ENCODE data around the gene JOSD2. TPM values are rescaled to one million over a fixed set of nuclear protein-coding genes. Genes with fewer than 3 reads are reported as not detected.
A peak's percentile ranks its signal among the peaks of the same experiment; 100 is the strongest.

JOSD2 gene
- total RNA-seq, 1 donor from 2014 or later = 28.6 TPM

DNA sequence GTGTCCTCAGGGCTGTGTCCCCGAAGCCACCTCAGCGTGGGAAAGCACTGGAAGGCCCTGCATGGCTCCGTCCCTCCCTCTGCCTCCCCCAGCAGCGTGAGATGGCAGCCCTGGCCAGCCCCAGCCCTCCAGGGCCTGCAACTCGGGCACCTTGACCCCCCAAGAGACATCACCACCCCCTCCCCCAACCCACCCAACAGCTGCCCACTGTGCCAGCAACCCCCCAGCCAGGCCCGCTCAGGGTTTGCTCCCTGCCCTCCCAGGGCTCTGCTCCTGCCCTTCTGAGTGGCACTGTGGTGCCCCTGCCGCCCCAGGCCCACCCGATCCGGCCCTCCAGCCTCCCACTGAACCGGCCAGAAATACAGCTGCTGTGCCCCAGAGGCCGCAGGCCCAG, 4.2 kb upstream of the JOSD2 start:
- Histone ChIP-seq H3K4me1 (peaks cover 8% of the 10 kb centered on the region), H3K27me3 (ENCODE audit: low read depth) (no peaks in the 10 kb centered on the region), H3K36me3 (no peaks in the 10 kb centered on the region), H3K27ac (replicated peaks) (no peak overlapping the region), H3K4me3 (no peak overlapping the region), H3K9me3 (replicated peaks) (no peaks in the 10 kb centered on the region)
- TF ChIP-seq, protein P1, sequence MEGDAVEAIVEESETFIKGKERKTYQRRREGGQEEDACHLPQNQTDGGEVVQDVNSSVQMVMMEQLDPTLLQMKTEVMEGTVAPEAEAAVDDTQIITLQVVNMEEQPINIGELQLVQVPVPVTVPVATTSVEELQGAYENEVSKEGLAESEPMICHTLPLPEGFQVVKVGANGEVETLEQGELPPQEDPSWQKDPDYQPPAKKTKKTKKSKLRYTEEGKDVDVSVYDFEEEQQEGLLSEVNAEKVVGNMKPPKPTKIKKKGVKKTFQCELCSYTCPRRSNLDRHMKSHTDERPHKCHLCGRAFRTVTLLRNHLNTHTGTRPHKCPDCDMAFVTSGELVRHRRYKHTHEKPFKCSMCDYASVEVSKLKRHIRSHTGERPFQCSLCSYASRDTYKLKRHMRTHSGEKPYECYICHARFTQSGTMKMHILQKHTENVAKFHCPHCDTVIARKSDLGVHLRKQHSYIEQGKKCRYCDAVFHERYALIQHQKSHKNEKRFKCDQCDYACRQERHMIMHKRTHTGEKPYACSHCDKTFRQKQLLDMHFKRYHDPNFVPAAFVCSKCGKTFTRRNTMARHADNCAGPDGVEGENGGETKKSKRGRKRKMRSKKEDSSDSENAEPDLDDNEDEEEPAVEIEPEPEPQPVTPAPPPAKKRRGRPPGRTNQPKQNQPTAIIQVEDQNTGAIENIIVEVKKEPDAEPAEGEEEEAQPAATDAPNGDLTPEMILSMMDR (IDR thresholded peaks at IDR 0.05; ENCODE audit: borderline replicate concordance) = no peak
- no peak for DNase-seq
- intact Hi-C loops (cut with micrococcal nuclease) = no loop called here

DNA sequence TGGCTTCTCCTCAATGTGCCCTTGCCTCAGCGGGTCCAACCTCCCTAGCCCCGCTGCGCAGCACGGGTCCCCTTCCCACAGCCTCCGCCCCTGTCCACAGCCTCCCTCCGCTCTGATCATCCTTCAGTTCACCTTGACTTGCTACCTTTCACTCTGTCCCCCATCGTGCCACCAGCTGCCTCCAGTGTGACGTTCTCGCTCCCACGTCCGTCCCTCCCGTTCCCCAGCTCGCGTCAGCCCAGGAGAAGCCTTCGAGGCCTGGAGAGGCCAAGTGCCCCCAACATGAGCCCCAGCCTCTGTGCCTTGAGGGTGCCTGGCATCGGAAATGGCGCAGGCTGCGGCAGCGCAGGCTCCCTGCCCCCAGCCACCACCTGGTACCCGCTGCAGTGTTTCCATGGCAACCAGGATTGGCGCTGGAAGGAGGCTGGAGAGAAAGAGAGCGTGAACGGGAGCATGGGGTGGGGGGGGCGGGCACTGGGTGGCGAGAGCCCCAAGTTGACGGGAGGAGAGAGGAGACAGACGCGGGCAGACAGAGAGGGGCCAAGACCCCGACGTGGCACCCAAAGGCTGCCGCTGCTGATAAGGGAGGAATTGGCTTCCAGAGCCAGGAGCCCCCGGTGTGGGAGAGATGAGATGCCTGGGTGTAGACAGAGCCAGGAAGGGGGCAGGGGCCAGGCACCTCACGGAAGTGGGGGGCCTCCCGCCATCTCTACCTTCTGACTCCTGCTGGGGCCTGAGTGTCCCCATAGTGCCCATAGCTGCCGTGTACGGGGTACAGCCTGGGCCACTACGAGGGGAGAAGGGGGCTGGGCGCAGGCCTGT, 3.6 kb upstream of the JOSD2 start:
- Histone ChIP-seq H3K9me3 (replicated peaks) (no peaks in the 10 kb centered on the region), H3K4me1 (peaks cover 13% of the 10 kb centered on the region), H3K4me3 (no peak overlapping the region), H3K27me3 (ENCODE audit: low read depth) (no peaks in the 10 kb centered on the region), H3K27ac (replicated peaks) (no peak overlapping the region), H3K36me3 (no peaks in the 10 kb centered on the region)
- no peak for DNase-seq
- intact Hi-C loops (cut with micrococcal nuclease) = no loop called here
- TF ChIP-seq, protein P1 (IDR thresholded peaks at IDR 0.05; ENCODE audit: borderline replicate concordance) = no peak

DNA sequence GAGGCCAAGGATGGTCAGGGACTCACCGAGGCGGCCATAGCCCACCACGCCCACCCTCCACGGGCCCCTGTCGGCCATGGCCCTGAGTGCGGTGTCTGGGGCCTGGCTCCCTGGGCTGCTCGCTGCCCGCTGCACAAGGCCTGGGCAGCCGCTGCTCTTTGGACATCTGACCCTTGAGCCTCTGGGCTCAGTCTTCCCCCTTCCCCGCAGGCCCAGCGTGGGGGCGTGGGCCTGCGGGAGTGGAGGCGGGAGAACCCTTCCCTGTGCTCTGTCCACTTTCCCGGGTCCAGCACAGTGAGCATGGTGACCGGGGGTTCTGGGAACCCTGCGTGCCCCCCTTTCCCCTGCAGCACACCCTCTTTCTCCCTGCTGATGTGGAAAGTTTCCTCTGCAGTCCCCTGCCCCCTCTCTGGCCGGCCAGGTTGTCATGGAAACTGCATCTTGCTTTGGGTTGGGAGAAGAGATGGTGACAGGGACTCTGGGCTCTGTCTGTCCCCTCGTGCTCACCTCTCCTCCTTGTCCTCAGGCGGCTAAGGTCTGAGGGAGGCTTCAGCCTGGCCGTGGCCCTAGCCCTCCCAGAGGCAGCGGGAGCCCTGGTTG, 2.9 kb upstream of the JOSD2 start, which contains the start of gene ASPDH:
Gene ASPDH (minus strand): TSS at position 168 of the 600 bp plus-strand sequence. CDS start 90 bp downstream, at position 78.
- DNase-seq = no peak
- H3K9me3 ChIP-seq (replicated peaks) = no peaks in the 10 kb centered on the region
- no peaks in the 10 kb centered on the region for H3K36me3 ChIP-seq
- no peak within 1 kb of the TSS for H3K4me3 ChIP-seq
- peaks cover 20% of the 10 kb centered on the region for H3K4me1 ChIP-seq
- TF ChIP-seq, protein P1 (IDR thresholded peaks at IDR 0.05; ENCODE audit: borderline replicate concordance) = no peak
- no peaks in the 10 kb centered on the region for H3K27me3 ChIP-seq (ENCODE audit: low read depth)
- no peak within 1 kb of the TSS for H3K27ac ChIP-seq (replicated peaks)
- intact Hi-C loops (cut with micrococcal nuclease) = no loop called here

DNA sequence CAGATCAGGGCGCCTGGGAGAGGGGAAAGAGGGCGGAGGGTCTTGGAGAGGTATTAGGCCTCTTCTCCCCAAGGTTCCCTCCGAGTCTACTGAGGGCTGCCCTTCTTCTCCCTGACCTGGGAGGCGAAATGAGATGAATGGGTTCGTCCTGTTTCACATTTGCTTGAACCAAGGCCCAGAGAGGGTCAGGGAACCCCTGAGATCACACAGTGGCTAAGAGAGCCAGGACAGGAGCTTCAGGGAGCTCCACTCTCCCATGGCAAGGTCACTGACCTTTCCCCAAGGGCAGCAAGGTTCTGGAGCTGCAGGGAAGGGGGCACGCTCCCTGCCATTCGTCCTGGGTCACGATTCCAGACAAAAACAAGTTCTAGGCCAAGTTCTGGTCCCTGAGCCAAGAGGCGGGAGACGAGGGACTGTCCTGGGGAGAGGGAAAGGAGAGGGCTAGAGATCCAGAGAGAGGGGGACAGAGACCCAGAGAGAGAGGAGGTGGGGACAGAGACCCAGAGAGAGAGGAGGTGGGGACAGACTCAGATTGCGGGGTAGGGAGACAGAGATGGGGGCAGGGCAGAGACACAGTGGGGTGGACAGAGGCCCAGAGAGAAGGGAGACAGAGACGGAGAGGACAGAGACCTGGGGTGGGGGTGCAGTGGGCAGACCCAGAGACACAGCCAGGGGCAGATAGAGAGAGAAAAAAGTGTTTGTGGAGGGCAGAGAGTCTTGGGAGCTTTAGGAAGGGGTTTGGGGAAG, 2.2 kb upstream of the JOSD2 start:
- Histone ChIP-seq H3K27ac (replicated peaks) (no peak overlapping the region), H3K36me3 (no peaks in the 10 kb centered on the region), H3K4me3 (no peak overlapping the region), H3K4me1 (peaks cover 24% of the 10 kb centered on the region), H3K9me3 (replicated peaks) (no peaks in the 10 kb centered on the region), H3K27me3 (ENCODE audit: low read depth) (no peaks in the 10 kb centered on the region)
- TF ChIP-seq, protein P1 (IDR thresholded peaks at IDR 0.05; ENCODE audit: borderline replicate concordance) = no peak
- intact Hi-C loops (cut with micrococcal nuclease) = no loop called here
- no peak for DNase-seq

DNA sequence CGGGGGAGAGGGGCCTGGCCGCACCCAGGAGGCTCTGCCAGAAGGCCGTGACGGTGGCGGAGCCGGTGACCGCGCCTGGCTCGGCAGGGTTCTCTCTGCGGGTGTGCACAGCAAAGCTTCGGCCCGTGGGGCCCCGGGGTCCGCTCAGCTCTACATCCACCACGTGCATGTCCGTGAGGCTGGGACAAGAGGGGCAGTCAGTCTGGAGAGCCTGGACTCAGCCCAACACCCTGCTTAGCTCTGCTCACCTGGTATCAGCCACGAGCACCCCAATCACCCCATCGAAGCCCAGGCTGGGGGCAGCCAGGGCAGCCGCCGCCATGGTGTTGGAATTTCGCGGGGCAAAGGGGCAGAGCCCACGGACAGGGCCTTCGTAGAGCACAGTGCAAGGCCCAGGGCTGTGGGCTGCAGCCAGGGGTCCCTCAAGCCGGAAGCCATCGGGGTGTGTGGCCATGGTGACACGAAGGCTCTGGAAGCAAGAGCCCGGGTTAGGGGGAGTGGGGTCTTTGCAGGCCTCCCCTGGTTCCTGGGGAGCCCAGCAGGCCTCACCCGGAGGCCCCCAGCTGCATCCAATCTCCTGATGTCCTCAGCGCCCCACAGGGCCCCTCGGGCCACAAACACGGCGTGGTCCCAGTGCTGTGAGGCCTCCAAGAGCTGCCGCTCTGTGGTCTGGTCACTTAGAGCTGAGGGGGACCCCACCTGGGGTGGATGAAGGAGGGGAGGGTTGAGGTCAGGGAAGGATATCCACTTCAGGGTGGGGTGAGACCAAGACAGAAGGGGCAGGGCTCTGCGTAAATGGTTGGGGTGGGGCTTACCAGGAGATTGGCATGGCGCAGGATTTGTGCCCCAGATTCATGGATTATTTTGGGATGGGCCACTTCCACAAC, 1.4 kb upstream of the JOSD2 start:
- TF ChIP-seq, protein P1 (IDR thresholded peaks at IDR 0.05; ENCODE audit: borderline replicate concordance) = no peak
- DNase-seq = no peak
- no peaks in the 10 kb centered on the region for H3K36me3 ChIP-seq
- intact Hi-C loops (cut with micrococcal nuclease) = no loop called here
- H3K9me3 ChIP-seq (replicated peaks) = no peaks in the 10 kb centered on the region
- peak overlapping the region; percentile 85 for H3K27ac ChIP-seq (replicated peaks)
- H3K27me3 ChIP-seq (ENCODE audit: low read depth) = no peaks in the 10 kb centered on the region
- peak overlapping the region; percentile 86 for H3K4me3 ChIP-seq
- H3K4me1 ChIP-seq = peaks cover 26% of the 10 kb centered on the region
